ENCODE results near the gene MISP. TPM values are rescaled to one million over a fixed set of nuclear protein-coding genes. Genes with fewer than 3 reads are reported as not detected.

Gene MISP
- total and polyA plus RNA-seq, 9 of the 15 experiments (the other 6 are each of a cell fraction or from before 2014, with no cell fraction given): 0.04 to 0.29 (median 0.05) TPM; not detected in 5

- Histone ChIP-seq H3K4me1 (replicated peaks in 1 of 2; ENCODE audit: control insufficient read depth in 2 of 2, insufficient read depth in 2 of 2, low read length in 2 of 2) (peaks cover 5 to 50% of the 10 kb centered on the region in 2 experiments; a peak in 3 of 5 replicates), H3K36me3 (ENCODE audit: control insufficient read depth, insufficient read depth, low read length) (no peaks in the 10 kb centered on the region), H3K27ac (ENCODE audit: extremely low read depth, low read depth, low read length) (no peak overlapping the region), H3K9ac (ENCODE audit: insufficient read depth in 1 of 2, low read depth in 2 of 2, low read length in 2 of 2) (peak overlapping the region in 1 of 2 experiments; percentile 73; a peak in 2 of 4 replicates), H3K9me1 (ENCODE audit: control insufficient read depth, insufficient read depth, low read length) (no peaks in the 10 kb centered on the region), H4K20me1 (replicated peaks; ENCODE audit: control insufficient read depth, insufficient read depth, low read length) (no peaks in the 10 kb centered on the region), H3K79me2 (ENCODE audit: control insufficient read depth, insufficient read depth, low read length) (no peaks in the 10 kb centered on the region), H3K4me3 (no peak overlapping the region), H3K27me3 (ENCODE audit: control insufficient read depth in 2 of 2, insufficient read depth in 2 of 2, low read length in 2 of 2) (no peaks in the 10 kb centered on the region), H3K4me2 (ENCODE audit: insufficient read depth, low read length) (no peak overlapping the region), H3K9me3 (replicated peaks; ENCODE audit: control insufficient read depth, insufficient read depth, low read depth, low read length) (no peaks in the 10 kb centered on the region), H2AFZ (ENCODE audit: low read depth, low read length) (0 out of 2 replicates have a peak overlapping the region, but pooled peaks have one; percentile 54)
- FAIRE-seq (no peak), ATAC-seq (peak; percentile 15; the same call in 2 of the 3 replicates), DNase-seq (ENCODE audit: extremely low read depth in 1 of 4, low spot score in 3 of 4) (peak in 1 of 4 experiments; percentile 41)
- intact Hi-C loops (cut with micrococcal nuclease): no loop called here
- 38% methylated on average over 13 of the region's 13 CpGs for WGBS (ENCODE audit: insufficient coverage, low coverage, missing lambda C conversion rate)
- ChIA-PET POLR2A (interaction anchor here (0.7 to 1.0 kb wide), 2 partner anchors 21 to 199 kb away, joined by 3 read pairs; no protein-coding TSS in a partner anchor), CTCF (ENCODE audit: low intra/inter-chr PET ratio) (no interaction called here)
- no TSS peak for BruUV-seq (replicated peaks)
- in situ Hi-C loops (cut with MboI): no loop called here
- TF ChIP-seq RFX1 (IDR thresholded peaks at IDR 0.05) (peak; percentile 94), PPARD (CRISPR knock-in tag; IDR thresholded peaks at IDR 0.05) (no peak), CBFA2T3 (IDR thresholded peaks at IDR 0.05) (no peak), TSC22D4 (tag; IDR thresholded peaks at IDR 0.05) (no peak), ARID4B (CRISPR knock-in tag; IDR thresholded peaks at IDR 0.05) (no peak), CLOCK (CRISPR knock-in tag; IDR thresholded peaks at IDR 0.05; ENCODE audit: borderline replicate concordance) (no peak), HIVEP1 (CRISPR knock-in tag; IDR thresholded peaks at IDR 0.05) (no peak), GTF2B (IDR thresholded peaks at IDR 0.05; ENCODE audit: extremely low read depth, insufficient read length) (no peak), RBM34 (IDR thresholded peaks at IDR 0.05; ENCODE audit: borderline replicate concordance, insufficient read depth, low read length) (no peak), CXXC5 (CRISPR knock-in tag; IDR thresholded peaks at IDR 0.05) (no peak), USF1 (CRISPR knock-in tag; IDR thresholded peaks at IDR 0.05) (peak; percentile 34), CHD1 (IDR thresholded peaks at IDR 0.05; ENCODE audit: low read length) (no peak), ZNF696 (CRISPR knock-in tag; conservative IDR thresholded peaks at IDR 0.05) (no peak), ZNF239 (CRISPR knock-in tag; IDR thresholded peaks at IDR 0.05) (no peak), XRCC3 (IDR thresholded peaks at IDR 0.05) (no peak)
These were observed 7.7 kb upstream of the MISP start for GRCh38 chr19:743168-743687.
